WTC11 (cell line): ENCODE measurements around the gene OPRL1. TPM values are rescaled to one million over a fixed set of nuclear protein-coding genes. Genes with fewer than 3 reads are reported as not detected.

Source experiments
- ATAC-seq: fragments of 200-7000 bp; cut with Tn5 transposase; 2 replicates; pipeline ENCODE4 v1.10.0; 2021; ENCODE audit warnings: mild to moderate bottlenecking, moderate library complexity
- CTCF ChIA-PET: fragments of 300-600 bp; sonication (Branson Sonifier 250); formaldehyde crosslinking; loops from one replicate; lab custom pipeline; 2021; ENCODE audit warnings: antibody characterized with exemption; lab: Charles Lee
- POLR2A ChIA-PET: fragments of 350-600 bp; sonication (Branson Sonifier 250); formaldehyde crosslinking; loops from one replicate; lab custom pipeline; 2021; ENCODE audit warnings: antibody characterized with exemption; lab: Charles Lee
- DNase-seq: peaks from one replicate; pipeline ENCODE4 v3.0.0; 2021; ENCODE audit warnings: low spot score
- H3K27ac Mint-ChIP-seq: 2 replicates; pipeline ENCODE4 v1.8.0; 2021; ENCODE audit warnings: mixed read lengths
- H3K27me3 Mint-ChIP-seq: 2 replicates; pipeline ENCODE4 v1.8.0; 2021; ENCODE audit warnings: low read depth, mild to moderate bottlenecking, moderate library complexity, mixed read lengths
- H3K36me3 Mint-ChIP-seq: 2 replicates; pipeline ENCODE4 v1.8.0; 2021; ENCODE audit warnings: mixed read lengths
- H3K4me1 Mint-ChIP-seq: 2 replicates; pipeline ENCODE4 v1.8.0; 2022; ENCODE audit warnings: mixed read lengths
- H3K4me3 Mint-ChIP-seq: 2 replicates; pipeline ENCODE4 v1.8.0; 2021; ENCODE audit warnings: mild to moderate bottlenecking, moderate library complexity, mixed read lengths
- H3K9me3 Mint-ChIP-seq: 2 replicates; pipeline ENCODE4 v1.8.0; 2021; ENCODE audit warnings: mixed read lengths
- CBFB ChIP-seq: sonication (generic); formaldehyde crosslinking; IDR thresholded peaks from 2 replicates; pipeline ENCODE4 v1.8.1; 2022; ENCODE audit warnings: mild to moderate bottlenecking, low read depth, missing genetic modification reagents
- CREM ChIP-seq: sonication (generic); formaldehyde crosslinking; IDR thresholded peaks from 2 replicates; pipeline ENCODE4 v1.8.1; 2022; ENCODE audit warnings: mild to moderate bottlenecking, missing genetic modification reagents, moderate library complexity
- E2F4 ChIP-seq: sonication (generic); formaldehyde crosslinking; IDR thresholded peaks from 2 replicates; pipeline ENCODE4 v1.8.1; 2022; ENCODE audit warnings: low read depth, mild to moderate bottlenecking, moderate library complexity, missing genetic modification reagents, borderline replicate concordance
- ERG ChIP-seq: fragments of 250-450 bp; sonication (Bioruptor Pico); IDR thresholded peaks from 2 replicates; pipeline ENCODE4 v1.8.0; 2021; ENCODE audit warnings: mild to moderate bottlenecking
- FOXJ3 ChIP-seq: sonication (generic); formaldehyde crosslinking; IDR thresholded peaks from 2 replicates; pipeline ENCODE4 v1.9.0; 2021; ENCODE audit warnings: missing genetic modification reagents, mild to moderate bottlenecking, borderline replicate concordance
- GTF2I ChIP-seq: fragments of 250-450 bp; sonication (Bioruptor Pico); conservative IDR thresholded peaks from 2 replicates; pipeline ENCODE4 v1.4.0; 2021; ENCODE audit warnings: mild to moderate bottlenecking
- IRF2 ChIP-seq: sonication (generic); formaldehyde crosslinking; IDR thresholded peaks from 2 replicates; pipeline ENCODE4 v1.8.0; 2022; ENCODE audit warnings: low read depth, missing genetic modification reagents, borderline replicate concordance
- MAX ChIP-seq: sonication (generic); formaldehyde crosslinking; IDR thresholded peaks from 2 replicates; pipeline ENCODE4 v1.8.0; 2022; ENCODE audit warnings: mild to moderate bottlenecking, missing genetic modification reagents
- NR3C1 ChIP-seq: sonication (generic); formaldehyde crosslinking; conservative IDR thresholded peaks from 2 replicates; pipeline ENCODE4 v1.8.1; 2023; ENCODE audit warnings: low read depth, mild to moderate bottlenecking, missing genetic modification reagents
- PRRX2 ChIP-seq: fragments of 250-450 bp; sonication (Bioruptor Pico); IDR thresholded peaks from 2 replicates; pipeline ENCODE4 v1.8.0; 2021; ENCODE audit warnings: mild to moderate bottlenecking
- SMAD3 ChIP-seq: sonication (generic); formaldehyde crosslinking; IDR thresholded peaks from 2 replicates; pipeline ENCODE4 v1.8.0; 2022; ENCODE audit warnings: missing genetic modification reagents, mild to moderate bottlenecking, borderline replicate concordance
- ZNF121 ChIP-seq: sonication (generic); formaldehyde crosslinking; IDR thresholded peaks from 2 replicates; pipeline ENCODE4 v1.8.0; 2023; ENCODE audit warnings: missing genetic modification reagents
- ZNF512 ChIP-seq: sonication (generic); formaldehyde crosslinking; IDR thresholded peaks from 2 replicates; pipeline ENCODE4 v1.8.1; 2022; ENCODE audit warnings: missing genetic modification reagents, borderline replicate concordance
- total RNA-seq: library from RNA; stranded (reverse); gene quantifications from 3 replicates; pipeline ENCODE4 v1.2.3, GENCODE V29; 2021
- TF ChIP-seq, protein P1 (sequence below): fragments of 250-450 bp; sonication (Bioruptor Pico); conservative IDR thresholded peaks from 2 replicates; pipeline ENCODE4 v1.9.0; 2021; ENCODE audit warnings: mild to moderate bottlenecking
- TF ChIP-seq, protein P2 (sequence below): sonication (generic); formaldehyde crosslinking; IDR thresholded peaks from 2 replicates; pipeline ENCODE4 v1.8.1; 2023; ENCODE audit warnings: mild to moderate bottlenecking, missing genetic modification reagents
- TF ChIP-seq, protein P3 (sequence below): sonication (generic); formaldehyde crosslinking; conservative IDR thresholded peaks from 2 replicates; pipeline ENCODE4 v1.8.1; 2022; ENCODE audit warnings: mild to moderate bottlenecking, missing genetic modification reagents

OPRL1 gene
- total RNA-seq, 1 experiment from 2014 or later, result 2.0 TPM

- TF ChIP-seq E2F4 (CRISPR knock-in tag), result no peak
- peak; percentile 42; the same call in 1 of the 2 replicates for TF ChIP-seq MAX (CRISPR knock-in tag)
- no peak for TF ChIP-seq SMAD3 (CRISPR knock-in tag)
- TF ChIP-seq ERG (CRISPR knock-in tag), result no peak
- TF ChIP-seq, protein P1, sequence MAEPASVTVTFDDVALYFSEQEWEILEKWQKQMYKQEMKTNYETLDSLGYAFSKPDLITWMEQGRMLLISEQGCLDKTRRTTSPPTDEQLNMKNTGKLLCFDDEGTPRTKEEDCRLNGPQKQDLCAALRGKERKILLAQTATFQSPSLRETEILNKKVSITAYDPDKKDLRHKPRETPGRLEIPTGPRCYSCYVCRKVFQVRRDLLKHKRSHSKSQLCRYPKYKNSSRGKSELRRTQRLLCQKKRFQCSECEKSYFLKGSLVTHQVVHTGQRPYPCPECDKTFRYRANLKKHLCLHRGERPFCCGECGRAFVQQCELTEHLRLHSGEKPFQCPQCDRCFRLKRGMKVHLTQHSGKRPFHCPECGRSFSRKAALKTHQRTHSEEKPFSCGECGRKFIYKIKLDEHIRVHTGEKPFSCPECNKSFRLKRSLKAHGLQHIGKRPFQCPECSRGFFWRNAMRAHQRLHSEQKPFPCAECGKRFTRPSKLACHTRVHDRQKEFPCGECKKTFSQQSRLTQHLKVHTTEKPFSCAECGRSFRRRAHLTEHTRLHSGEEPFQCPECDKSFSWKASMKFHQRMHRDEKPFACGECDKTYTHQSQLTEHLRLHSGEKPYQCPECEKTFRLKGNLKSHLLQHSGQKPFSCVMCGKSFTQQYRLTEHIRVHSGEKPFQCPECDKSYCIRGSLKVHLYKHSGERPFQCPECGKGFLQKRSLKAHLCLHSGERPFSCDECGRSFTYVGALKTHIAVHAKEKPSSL (CRISPR knock-in tag), result no peak
Observed at GRCh38 chr20:64101731-64102621, 22.1 kb downstream of the OPRL1 start (continued).

DNA sequence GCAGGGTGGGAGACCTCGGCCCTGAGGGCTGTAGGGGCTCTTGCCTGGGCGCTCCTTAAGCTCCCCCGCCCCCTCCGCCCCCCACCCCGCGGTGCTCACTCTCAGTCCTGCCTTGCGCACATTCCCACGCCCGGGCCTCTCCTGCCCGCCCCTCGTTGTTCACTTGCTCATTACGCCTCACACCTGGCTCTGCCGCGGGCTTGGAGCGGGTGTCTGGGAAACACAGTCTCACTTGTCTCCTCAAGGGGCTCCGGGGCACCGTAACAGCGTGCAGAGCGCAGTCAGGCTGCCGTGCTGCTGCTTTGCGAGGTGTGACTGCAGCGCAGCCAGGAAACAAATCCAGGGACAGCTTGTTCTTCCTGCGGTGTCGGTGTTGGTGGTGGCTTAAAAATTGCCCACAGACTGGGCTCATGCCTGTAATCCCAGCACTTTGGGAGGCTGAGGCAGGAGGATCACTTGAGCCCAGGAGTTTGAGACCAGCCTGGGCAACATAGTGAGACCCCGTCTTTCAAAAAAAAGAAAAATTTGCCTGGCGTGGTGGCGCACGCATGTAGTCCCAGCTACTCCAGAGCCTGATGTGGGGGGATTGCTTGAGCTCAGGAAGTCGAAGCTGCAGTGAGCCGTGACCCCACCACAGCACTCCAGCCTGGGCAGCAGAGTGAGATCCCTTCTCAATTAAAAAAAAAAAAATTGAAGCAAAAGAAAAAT, 22.9 kb downstream of the OPRL1 start:
- ATAC-seq (peak; percentile 60), DNase-seq (peak; percentile 71)
- peaks cover 22% of the 10 kb centered on the region for H3K27me3 Mint-ChIP-seq
- POLR2A ChIA-PET, result no interaction called here
- H3K27ac Mint-ChIP-seq, result no peak overlapping the region
- TF ChIP-seq IRF2 (CRISPR knock-in tag) (no peak), GTF2I (CRISPR knock-in tag) (peak; percentile 90), PRRX2 (CRISPR knock-in tag) (no peak), ZNF512 (no peak), CBFB (no peak), ZNF121 (CRISPR knock-in tag) (peak; percentile 98), FOXJ3 (CRISPR knock-in tag) (no peak), NR3C1 (CRISPR knock-in tag) (no peak), CREM (CRISPR knock-in tag) (no peak)
- TF ChIP-seq, protein P2, sequence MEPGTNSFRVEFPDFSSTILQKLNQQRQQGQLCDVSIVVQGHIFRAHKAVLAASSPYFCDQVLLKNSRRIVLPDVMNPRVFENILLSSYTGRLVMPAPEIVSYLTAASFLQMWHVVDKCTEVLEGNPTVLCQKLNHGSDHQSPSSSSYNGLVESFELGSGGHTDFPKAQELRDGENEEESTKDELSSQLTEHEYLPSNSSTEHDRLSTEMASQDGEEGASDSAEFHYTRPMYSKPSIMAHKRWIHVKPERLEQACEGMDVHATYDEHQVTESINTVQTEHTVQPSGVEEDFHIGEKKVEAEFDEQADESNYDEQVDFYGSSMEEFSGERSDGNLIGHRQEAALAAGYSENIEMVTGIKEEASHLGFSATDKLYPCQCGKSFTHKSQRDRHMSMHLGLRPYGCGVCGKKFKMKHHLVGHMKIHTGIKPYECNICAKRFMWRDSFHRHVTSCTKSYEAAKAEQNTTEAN, result 0 out of 2 replicates have a peak, but pooled peaks have one; percentile 22
- TF ChIP-seq, protein P3, sequence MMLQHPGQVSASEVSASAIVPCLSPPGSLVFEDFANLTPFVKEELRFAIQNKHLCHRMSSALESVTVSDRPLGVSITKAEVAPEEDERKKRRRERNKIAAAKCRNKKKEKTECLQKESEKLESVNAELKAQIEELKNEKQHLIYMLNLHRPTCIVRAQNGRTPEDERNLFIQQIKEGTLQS (CRISPR knock-in tag), result no peak
- H3K9me3 Mint-ChIP-seq, result no peaks in the 10 kb centered on the region
- H3K4me3 Mint-ChIP-seq, result peak overlapping the region; percentile 74
- H3K36me3 Mint-ChIP-seq, result no peaks in the 10 kb centered on the region
- CTCF ChIA-PET, result interaction anchor here (0.6 to 4.7 kb wide), 30 partner anchors 10 to 666 kb away, joined by 3 to 77 read pairs (median 6); partner anchors contain the start of genes LKAAEAR1, OPRL1, PCMTD2 and PRPF6
- H3K4me1 Mint-ChIP-seq, result peaks cover 8% of the 10 kb centered on the region
